HEK293 (cell line): ENCODE data around the gene CADPS.

Experiments used
- CTCF ChIA-PET: fragments of 350-600 bp; formaldehyde crosslinking; extraction: SDS; loops from one replicate; lab custom pipeline; 2021; ENCODE audit warnings: antibody characterized with exemption; lab: Yijun Ruan, JAX
- POLR2A ChIA-PET: fragments of 300-600 bp; formaldehyde crosslinking; extraction: SDS; loops from one replicate; lab custom pipeline; 2020; ENCODE audit warnings: antibody characterized with exemption, inconsistent platforms; lab: Yijun Ruan, JAX
- H3K27ac ChIP-seq: fragments of 200-500 bp; sonication (Bioruptor generic); 2 replicates; pipeline ENCODE4 v1.5.1; 2014; ENCODE audit warnings: low read depth, low read length, control low read depth, inconsistent platforms; ENCODE audit errors: extremely low read depth
- H3K36me3 ChIP-seq, 2 experiments: fragments of 200-500 bp in 1 of 2; sonication (Bioruptor generic) in 1 of 2; 1 replicate in 1 of 2; 2 replicates in 1 of 2; pipeline ENCODE4 v1.5.1; 2014 to 2017; ENCODE audit warnings: inconsistent platforms in 2 of 2, low read length in 2 of 2; ENCODE audit not compliant: control insufficient read depth in 2 of 2, insufficient read depth in 1 of 2
- H3K4me1 ChIP-seq: fragments of 200-500 bp; sonication (Bioruptor generic); 2 replicates; pipeline ENCODE4 v1.5.1; 2014; ENCODE audit warnings: mild to moderate bottlenecking, low read length, inconsistent platforms; ENCODE audit not compliant: control insufficient read depth, insufficient read depth
- H3K4me3 ChIP-seq: 2 replicates; pipeline ENCODE4 v1.5.1; 2011; ENCODE audit warnings: low read depth, mild to moderate bottlenecking, control low read depth, low read length, moderate library complexity
- H3K9me3 ChIP-seq: fragments of 200-500 bp; sonication (Bioruptor generic); 2 replicates; pipeline ENCODE4 v1.5.1; 2014; ENCODE audit warnings: low read depth, low read length, inconsistent platforms; ENCODE audit not compliant: control insufficient read depth, insufficient read depth
- AEBP2 ChIP-seq: fragments of 450-650 bp; formaldehyde crosslinking; IDR thresholded peaks from 2 replicates; pipeline ENCODE4 v1.5.1; 2016; ENCODE audit warnings: missing biosample characterization, missing genetic modification characterization, borderline replicate concordance
- FEZF1 ChIP-seq: fragments of 450-650 bp; formaldehyde crosslinking; IDR thresholded peaks from 2 replicates; pipeline ENCODE4 v1.5.1; 2016; ENCODE audit warnings: missing biosample characterization, missing genetic modification characterization
- GLI2 ChIP-seq: fragments of 450-650 bp; formaldehyde crosslinking; IDR thresholded peaks from 2 replicates; pipeline ENCODE4; 2017; ENCODE audit warnings: missing biosample characterization, missing genetic modification characterization, low read depth, borderline replicate concordance
- MEIS1 ChIP-seq: sonication (generic); formaldehyde crosslinking; IDR thresholded peaks from 2 replicates; pipeline ENCODE4 v1.8.1; 2022; ENCODE audit warnings: missing genetic modification reagents, mild to moderate bottlenecking, borderline replicate concordance
- PRDM10 ChIP-seq: fragments of 450-650 bp; formaldehyde crosslinking; IDR thresholded peaks from 2 replicates; pipeline ENCODE4 v1.5.1; 2016; ENCODE audit warnings: missing biosample characterization, missing genetic modification characterization
- PRDM4 ChIP-seq: fragments of 450-650 bp; formaldehyde crosslinking; IDR thresholded peaks from 2 replicates; pipeline ENCODE4 v1.5.1; 2017; ENCODE audit warnings: missing biosample characterization, missing genetic modification characterization
- SCRT2 ChIP-seq: fragments of 450-650 bp; formaldehyde crosslinking; IDR thresholded peaks from 2 replicates; pipeline ENCODE4 v1.5.1; 2016; ENCODE audit warnings: missing biosample characterization, missing genetic modification characterization
- WT1 ChIP-seq: fragments of 450-650 bp; formaldehyde crosslinking; IDR thresholded peaks from 2 replicates; pipeline ENCODE4 v1.5.1; 2016; ENCODE audit warnings: missing biosample characterization, missing genetic modification characterization
- ZBTB21 ChIP-seq: fragments of 450-650 bp; formaldehyde crosslinking; IDR thresholded peaks from 2 replicates; pipeline ENCODE4 v1.5.1; 2017; ENCODE audit warnings: missing biosample characterization, missing genetic modification characterization
- ZNF138 ChIP-seq: fragments of 450-650 bp; formaldehyde crosslinking; IDR thresholded peaks from 2 replicates; pipeline ENCODE4 v1.5.1; 2016; ENCODE audit warnings: missing biosample characterization, missing genetic modification characterization, borderline replicate concordance
- ZNF18 ChIP-seq: fragments of 450-650 bp; formaldehyde crosslinking; IDR thresholded peaks from 2 replicates; pipeline ENCODE4 v1.5.1; 2016; ENCODE audit warnings: missing biosample characterization, missing genetic modification characterization
- ZNF26 ChIP-seq: fragments of 450-650 bp; formaldehyde crosslinking; IDR thresholded peaks from 2 replicates; pipeline ENCODE4 v1.5.1; 2016; ENCODE audit warnings: missing biosample characterization, missing genetic modification characterization
- ZNF423 ChIP-seq: fragments of 450-650 bp; formaldehyde crosslinking; IDR thresholded peaks from 2 replicates; pipeline ENCODE4 v1.5.1; 2016; ENCODE audit warnings: missing biosample characterization, missing genetic modification characterization
- ZNF48 ChIP-seq: fragments of 450-650 bp; formaldehyde crosslinking; IDR thresholded peaks from 2 replicates; pipeline ENCODE4 v1.5.1; 2016; ENCODE audit warnings: missing biosample characterization, missing genetic modification characterization
- ZNF488 ChIP-seq: fragments of 450-650 bp; formaldehyde crosslinking; IDR thresholded peaks from 2 replicates; pipeline ENCODE4 v1.5.1; 2016; ENCODE audit warnings: missing biosample characterization, missing genetic modification characterization
- ZNF501 ChIP-seq: fragments of 450-650 bp; formaldehyde crosslinking; IDR thresholded peaks from 2 replicates; pipeline ENCODE4 v1.5.1; 2016; ENCODE audit warnings: missing biosample characterization, missing genetic modification characterization
- ZNF747 ChIP-seq: fragments of 450-650 bp; formaldehyde crosslinking; IDR thresholded peaks from 2 replicates; pipeline ENCODE4 v1.5.1; 2016; ENCODE audit warnings: missing biosample characterization, missing genetic modification characterization
- ZNF837 ChIP-seq: fragments of 450-650 bp; formaldehyde crosslinking; IDR thresholded peaks from 2 replicates; pipeline ENCODE4 v1.5.1; 2016; ENCODE audit warnings: missing biosample characterization, missing genetic modification characterization

The CADPS gene

GRCh38 chr3:62771331-62772072 is 103.7 kb downstream of the CADPS start (continued):
- TF ChIP-seq PRDM4 (tag by site-specific recombination): no peak
- TF ChIP-seq MEIS1 (CRISPR knock-in tag): no peak
- no peak for TF ChIP-seq AEBP2
- TF ChIP-seq ZNF138 (tag by site-specific recombination): no peak
- no peak for TF ChIP-seq WT1 (tag by site-specific recombination)
- TF ChIP-seq ZNF488 (tag by site-specific recombination): no peak
- no peak for TF ChIP-seq PRDM10 (tag by site-specific recombination)

GRCh38 chr3:62768896-62769295 is 106.3 kb downstream of the CADPS start:
- no peak for TF ChIP-seq SCRT2 (tag by site-specific recombination)
- no peak for TF ChIP-seq ZNF501 (tag by site-specific recombination)
- TF ChIP-seq ZNF747 (tag by site-specific recombination): no peak
- TF ChIP-seq ZNF26 (tag by site-specific recombination): no peak
- TF ChIP-seq ZBTB21 (tag by site-specific recombination): no peak
- TF ChIP-seq ZNF423 (tag by site-specific recombination): no peak
- TF ChIP-seq GLI2 (tag by site-specific recombination): no peak
- no peak for TF ChIP-seq ZNF18
- TF ChIP-seq ZNF837 (tag by site-specific recombination): no peak
- TF ChIP-seq FEZF1: no peak; the same call in 1 of the 2 replicates
- TF ChIP-seq ZNF48: no peak
- no peaks in the 10 kb centered on the region for H3K4me1 ChIP-seq
- no peak overlapping the region for H3K27ac ChIP-seq
- H3K4me3 ChIP-seq: no peak overlapping the region
- H3K9me3 ChIP-seq: no peaks in the 10 kb centered on the region
- POLR2A ChIA-PET: no interaction called here
- CTCF ChIA-PET: no interaction called here
- H3K36me3 ChIP-seq: no peaks in the 10 kb centered on the region
